ENCODE data around the gene C2CD3.
A peak's percentile ranks its signal among the peaks of the same experiment; 100 is the strongest.
"Not testable (repeated sequence)": the region's sequence is repeated elsewhere in the genome, so short reads cannot be mapped to it uniquely, and the experiment has no call there.

C2CD3 gene

DNA sequence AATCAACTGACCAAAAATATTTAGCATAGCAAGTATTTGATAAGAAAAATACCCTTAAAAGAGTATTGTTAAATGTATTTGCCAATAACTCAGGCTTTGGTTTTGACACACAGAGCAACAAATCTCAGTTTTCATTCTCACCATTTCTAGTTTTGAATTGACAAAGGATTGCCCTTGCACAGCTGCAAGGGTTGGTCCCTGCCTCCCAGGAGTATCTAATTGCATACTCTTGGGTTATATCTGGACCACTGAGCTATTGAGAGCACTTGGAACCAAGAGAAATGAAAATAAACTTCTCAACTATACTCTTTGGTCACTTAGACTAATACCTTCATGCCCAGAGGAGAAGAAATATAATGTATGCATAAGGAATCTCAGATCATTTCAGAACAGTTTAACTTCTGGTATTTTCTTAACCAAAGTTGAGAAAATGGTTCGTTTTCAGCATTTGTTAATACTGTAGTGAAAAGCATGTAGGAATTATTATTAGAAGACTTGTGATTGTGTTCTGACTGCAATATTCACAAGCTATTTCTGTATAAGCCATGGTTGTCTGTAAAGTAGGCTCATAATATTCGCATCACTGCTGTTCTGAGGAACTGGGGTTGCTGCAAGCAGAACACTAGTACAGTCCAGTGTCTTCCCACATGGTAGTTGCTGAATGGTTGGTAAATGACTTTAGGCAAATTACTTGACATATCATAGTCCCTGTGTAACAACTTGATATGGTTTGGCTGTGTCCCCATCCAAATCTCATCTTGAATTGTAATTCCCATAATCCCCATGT lies 7.9 kb downstream of the C2CD3 start:
- no peak for DNase-seq (ENCODE audit: low read depth)

DNA sequence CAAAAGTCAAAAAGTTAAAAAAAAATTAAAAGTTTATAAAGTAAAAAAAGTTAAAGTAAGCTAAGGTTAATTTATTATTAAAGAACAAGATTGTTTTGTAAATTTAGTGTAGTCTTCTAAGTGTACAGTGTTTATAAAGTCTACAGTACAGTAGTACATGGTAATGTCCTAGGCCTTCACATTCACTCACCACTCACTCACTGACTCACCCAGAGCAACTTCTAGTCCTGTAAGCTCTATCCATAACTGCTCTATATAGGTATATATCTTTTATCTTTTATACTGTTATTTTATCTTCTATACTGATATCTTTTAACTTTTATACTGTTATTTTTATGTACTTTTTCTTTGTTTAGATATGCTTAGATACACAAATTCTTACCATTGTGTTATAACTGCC lies 11.2 kb downstream of the C2CD3 start:
- no peak for DNase-seq (ENCODE audit: low read depth)

DNA sequence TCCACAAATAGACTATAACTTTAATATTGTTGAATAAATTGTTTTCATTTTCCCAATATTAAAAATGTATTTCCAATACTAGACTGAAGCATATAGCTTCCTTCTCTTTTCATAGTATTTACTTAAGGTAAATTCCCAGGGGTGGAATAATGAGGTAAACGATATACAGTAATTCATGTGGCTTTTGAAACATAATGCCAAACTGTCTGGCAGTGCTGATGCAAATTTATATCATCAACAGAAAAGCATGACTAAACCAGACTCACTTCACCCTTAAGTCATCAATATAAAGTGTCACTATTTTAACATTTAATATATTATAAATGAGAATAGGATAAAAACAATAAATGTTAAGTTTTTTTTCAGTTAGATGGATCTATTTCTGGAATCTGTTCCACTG lies 13.6 kb downstream of the C2CD3 start:
- DNase-seq (ENCODE audit: low read depth), result no peak

DNA sequence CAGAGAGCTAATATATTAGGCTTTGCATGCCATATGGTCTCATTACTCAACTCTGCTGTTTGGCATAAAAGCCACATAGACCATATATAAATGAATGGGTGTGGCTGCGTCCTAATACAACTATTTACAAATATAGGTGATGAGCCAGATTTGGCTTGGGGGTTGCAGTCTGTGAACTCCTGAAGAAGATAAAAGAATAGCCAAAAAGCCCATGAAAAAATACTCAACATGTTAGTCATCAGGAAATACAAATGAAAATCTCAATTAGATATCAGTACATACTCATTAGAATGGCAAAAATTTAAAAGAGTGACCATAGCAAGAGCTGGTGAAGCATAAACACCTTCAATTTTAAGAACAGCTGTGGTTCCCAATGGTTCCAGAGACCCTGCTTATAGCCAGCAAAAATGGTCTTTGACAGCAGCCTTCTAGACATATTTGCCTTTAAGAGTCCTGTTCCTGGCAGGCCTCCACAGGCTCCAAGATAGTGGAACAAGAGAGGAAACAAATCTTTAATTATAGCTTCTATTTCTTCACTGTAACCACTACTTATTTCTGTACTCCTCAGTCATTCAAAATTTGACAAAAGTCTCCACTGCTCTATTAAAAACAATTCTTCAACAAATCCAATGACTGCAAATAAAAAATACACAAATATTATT lies 16.1 kb downstream of the C2CD3 start:
- no peak for DNase-seq (ENCODE audit: low read depth)

DNA sequence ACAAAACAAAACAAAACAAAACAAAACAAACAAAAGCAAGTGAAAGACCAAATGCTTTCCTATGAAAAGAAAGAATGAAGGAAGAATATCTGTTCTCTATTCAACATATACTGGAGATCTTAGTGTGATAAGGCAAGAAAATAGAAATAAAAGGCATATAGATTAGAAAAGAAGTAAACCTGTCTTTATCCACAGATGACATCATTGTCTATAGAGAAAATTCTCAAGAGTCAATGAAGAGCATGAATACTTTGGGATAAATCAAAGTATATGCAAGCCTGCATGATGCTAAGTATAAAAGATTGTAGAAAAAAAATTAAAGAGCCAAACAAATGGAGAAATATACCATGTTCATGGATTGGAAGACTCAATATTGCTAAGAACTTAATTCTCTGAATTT lies 17.6 kb downstream of the C2CD3 start:
- no peak for DNase-seq (ENCODE audit: low read depth)

DNA sequence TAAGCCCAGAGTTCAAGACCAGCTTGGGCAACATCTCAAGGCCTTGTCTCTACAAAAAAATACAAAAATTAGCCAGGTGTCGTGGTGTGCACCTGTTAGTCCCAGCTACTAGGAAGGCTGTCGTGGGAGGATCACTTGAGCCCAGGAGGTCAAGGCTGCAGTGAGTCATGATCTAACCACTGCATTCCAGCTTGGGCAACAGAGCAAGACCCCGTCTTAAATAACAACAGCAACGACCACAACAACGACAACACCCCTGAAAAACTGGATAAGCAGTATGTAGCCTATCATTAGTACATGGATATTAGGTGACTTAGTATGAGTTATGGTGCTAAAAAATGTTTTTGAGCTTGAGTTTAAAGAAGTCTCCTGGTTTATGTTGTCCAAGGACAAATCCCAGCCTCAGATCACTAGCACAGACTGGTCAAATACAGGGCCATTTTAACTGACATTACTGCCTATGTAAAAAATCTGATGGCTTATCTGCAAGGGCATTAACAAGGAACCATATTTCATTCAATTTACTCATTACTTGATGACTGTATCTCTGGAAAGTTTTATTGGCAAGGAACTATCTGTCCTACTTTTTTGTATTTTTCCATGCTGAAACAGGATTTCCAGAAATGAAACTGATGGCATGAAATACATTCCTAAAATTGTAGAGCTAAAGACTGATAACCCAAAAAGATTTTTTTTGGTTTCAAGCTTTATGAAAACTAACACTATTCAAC lies 23.4 kb downstream of the C2CD3 start:
- no peak for DNase-seq (ENCODE audit: low read depth)

DNA sequence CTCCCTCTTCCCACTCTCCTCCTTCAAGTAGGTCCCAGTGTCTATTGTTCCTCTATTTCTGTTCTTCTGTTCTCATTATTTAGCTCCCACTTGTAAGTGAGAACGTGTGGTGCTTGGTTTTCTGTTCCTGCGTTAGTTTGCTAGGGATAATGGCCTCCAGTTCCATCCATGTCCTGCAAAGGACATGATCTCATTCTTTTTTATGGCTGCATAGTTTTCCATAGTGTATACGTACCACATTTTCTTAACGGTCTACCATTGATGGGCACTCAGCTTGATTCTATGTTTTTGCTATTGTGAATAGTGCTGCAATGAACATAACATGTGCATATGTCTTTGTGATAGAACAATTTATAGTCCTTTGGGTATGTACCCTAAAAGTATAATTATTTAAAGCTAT lies 26.2 kb downstream of the C2CD3 start:
- no peak for DNase-seq (ENCODE audit: low read depth)

DNA sequence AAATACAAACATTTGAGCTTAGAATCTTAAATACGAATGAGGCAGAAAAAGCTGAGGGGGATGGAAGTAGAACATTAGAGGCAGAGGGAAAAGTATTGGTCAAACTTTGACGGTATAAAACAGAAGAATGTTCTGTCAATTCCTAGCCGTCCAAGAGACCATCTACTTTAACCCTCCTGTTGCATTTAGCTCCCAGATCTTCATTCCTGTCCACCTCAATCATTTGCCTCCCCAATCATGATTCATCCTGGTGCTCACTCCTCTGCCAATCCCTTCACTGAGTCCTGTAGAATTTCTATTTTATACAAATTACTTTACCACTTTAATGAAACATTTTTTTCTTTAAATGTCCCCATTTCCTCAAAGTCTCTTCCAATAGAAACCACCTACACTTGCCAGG lies 28.2 kb downstream of the C2CD3 start:
- peak; percentile 6 for DNase-seq (ENCODE audit: low read depth)

DNA sequence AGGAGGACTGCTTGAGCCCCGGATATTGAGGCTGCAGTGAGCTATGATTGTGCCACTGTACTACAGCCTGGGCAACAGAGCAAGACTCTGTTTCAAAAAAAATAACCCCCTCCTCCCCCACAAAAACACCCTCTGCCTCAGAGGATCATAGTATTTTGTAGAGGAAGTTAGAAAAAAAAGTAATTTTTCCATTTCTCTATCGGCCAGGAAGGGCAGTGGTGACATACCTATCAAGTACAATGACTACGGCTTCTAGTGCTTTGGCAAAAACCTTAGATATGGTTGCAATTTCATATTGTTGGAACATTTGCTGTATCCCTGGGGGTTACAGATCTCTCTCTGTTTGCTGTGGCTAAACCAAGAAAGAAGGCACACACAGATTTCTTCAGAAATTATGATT lies 28.9 kb downstream of the C2CD3 start:
- DNase-seq (ENCODE audit: low read depth), result no peak

DNA sequence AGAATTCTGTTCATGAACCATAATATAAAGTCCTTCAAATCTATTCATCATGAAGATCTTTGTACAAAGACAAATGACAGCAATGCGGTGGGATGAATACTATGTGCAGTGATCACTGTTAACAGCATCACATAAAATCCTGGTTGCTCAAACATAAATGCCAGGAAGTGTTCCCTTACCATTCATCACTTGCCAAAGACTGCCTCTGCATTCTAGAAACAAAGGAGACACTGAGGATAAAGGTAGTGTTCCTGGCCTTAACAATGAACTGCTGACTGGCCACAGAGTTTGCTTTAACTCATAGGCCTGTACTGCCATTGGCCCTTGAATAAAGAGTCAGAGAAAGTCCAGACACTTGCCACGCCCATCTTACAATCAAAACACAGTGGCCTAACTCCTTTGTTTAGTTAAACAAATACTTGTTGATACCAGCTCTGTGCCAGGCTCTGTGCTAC lies 29.5 kb downstream of the C2CD3 start:
- no peak for DNase-seq (ENCODE audit: low read depth)

DNA sequence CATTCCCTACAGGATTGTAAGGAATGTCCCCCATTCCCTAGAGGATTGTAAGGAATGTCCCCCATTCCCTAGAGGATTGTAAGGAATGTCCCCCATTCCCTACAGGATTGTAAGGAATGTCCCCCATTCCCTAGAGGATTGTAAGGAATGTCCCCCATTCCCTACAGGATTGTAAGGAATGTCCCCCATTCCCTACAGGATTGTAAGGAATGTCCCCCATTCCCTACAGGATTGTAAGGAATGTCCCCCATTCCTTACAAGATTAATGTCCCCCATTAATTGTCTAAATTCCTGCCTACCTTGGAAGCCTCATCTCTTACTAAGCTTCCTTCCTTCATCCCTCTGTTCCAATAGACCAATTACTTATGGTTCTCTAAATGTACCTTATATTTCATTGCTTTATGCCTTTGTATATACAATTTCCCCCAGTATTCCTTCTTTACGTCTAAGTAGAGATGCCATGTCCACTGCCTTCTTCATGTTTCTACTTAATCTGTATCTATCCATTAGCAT lies 30.8 kb downstream of the C2CD3 start:
- DNase-seq (ENCODE audit: low read depth), result not testable (repeated sequence)

DNA sequence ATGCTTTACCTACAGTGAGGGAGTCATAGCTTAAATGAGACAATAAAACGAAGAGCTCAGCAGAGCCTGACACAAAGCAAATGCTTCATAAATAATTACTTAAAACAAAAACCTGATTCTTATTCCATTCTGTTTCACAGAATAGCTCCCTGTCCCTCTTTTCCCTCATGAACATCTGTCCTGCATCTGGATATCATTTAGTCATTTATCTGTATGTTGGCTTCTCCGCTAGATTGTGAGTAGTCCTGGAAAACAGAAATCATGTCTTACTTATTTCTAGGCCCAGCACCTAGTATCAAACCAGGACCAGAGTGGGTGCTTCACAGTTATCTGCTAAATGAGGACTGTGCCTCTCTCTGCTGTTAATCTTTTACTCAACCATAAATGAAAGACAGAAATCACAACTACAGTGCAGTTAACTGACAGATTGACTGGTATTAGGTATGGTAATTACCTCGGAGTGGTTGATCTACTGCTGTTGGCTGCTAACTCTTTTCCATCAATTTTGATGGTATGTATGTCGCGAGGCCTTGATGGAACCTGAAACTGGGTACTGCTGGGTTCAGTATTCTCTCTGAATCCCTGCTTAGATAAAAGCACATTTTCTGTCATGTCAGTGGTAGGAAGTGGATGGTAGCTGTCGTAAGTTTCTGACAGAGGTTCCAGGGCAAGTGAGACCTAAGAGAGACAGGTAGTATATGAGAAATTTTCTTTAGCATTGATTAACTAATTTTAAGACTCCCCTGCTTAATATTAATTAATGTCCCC lies 31.5 kb downstream of the C2CD3 start:
- no peak for DNase-seq (ENCODE audit: low read depth)

DNA sequence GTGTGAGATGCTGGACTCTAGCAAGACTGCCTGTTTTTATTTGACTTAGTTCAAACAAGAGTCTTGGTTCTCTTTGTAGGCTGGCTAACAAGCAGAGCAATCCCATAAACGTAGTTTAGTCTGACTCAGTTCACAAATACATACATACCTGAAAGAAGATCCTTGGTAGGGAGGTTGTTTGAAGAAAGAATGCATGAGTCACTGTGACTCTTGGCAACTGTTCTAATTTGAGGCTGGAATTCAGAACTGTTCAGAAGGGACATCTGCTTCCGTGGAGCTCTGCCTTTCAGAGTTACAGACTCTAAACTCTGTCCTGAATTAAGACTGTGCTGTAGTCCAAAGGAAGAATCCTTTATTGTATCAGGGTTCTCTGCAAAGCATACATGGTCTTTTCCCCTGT lies 32.2 kb downstream of the C2CD3 start:
- peak; percentile 69 for DNase-seq (ENCODE audit: low read depth)

DNA sequence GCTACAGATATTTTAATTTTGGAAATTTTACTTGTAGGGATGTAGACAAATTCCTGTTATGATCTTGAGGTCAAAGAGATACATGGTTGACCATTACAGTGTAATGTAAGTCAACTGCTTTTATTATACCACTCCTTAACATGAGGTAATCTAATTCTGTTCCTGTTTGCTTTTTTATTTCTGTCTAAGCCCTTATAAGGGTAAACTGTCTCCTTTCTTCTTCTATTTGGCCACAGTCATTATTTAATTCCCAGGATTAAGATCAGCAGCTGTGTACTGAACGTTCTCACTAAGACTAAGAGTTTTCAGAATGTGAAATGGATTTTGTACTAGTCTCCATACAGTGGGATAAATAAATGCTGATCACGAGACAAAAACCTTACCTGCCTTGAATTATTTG lies 32.8 kb downstream of the C2CD3 start:
- no peak for DNase-seq (ENCODE audit: low read depth)

DNA sequence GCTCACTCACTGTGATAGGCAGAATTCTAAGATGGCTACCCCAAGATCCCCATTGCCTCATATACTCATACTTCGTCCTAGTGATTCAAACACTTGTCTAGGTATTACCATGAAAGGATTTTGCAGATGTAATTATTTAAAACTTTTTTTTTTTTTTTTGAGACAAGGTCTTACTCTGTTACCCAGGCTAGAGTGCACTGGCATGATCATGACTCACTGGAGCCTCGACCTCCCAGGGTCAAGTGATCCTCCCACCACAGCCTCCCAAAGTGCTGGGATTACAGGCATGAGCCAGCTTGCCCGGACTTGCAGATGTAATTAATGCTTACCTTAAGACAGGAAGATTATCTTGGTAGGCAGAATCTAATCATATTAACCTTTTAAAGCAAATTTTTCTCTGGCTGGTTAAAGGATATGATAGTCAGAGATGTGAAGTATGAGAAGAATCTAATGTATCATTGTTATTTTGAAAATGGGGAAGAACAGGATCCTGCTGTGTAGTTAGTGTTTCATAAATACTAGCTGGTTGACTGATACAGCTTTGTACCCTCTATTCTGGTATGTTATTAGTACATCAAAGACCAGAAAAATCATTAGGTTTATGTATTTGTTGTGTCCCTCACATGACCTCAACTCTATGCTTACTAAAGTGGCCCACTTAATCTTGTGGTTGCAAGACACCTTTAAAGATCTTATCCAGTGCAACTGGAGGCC lies 35.5 kb downstream of the C2CD3 start:
- no peak for DNase-seq (ENCODE audit: low read depth)

DNA sequence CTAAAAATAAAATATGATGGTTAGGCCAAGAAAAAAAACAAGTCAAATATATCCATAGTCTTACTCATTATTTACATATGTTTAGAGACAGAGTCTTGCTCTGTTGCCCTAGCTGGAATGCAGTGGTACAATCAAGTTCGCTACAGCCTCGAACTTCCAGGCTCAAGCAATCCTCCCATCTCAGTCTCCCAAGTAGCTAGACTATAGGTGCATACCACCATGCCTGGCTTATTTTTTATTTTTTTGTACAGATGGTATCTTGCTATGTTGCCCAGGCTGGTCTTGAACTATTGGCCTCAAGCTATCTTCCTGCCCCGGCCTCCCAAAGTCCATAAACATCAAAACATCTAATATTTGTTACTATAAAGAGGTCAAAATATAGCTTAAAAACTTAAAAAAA lies 36.1 kb downstream of the C2CD3 start:
- DNase-seq (ENCODE audit: low read depth), result no peak

DNA sequence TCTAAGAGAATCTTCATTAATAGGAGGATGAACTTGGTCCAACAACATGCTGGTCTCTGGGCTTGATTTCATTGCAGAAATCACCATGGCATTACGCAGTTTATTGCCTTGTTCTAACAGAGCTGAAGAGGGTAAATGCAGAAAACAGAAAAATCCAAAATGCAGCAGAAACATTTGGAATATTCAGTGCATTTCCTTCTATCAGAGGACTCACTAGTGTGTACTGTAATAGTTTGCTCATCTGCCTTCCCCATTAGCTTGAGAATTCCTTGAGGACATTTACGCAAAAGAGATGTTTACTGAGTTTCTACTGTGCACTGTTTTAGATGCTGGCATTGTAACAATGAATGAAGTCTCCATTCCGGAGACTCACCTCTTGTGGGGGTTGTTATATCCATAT lies 37.4 kb downstream of the C2CD3 start:
- DNase-seq (ENCODE audit: low read depth), result no peak

DNA sequence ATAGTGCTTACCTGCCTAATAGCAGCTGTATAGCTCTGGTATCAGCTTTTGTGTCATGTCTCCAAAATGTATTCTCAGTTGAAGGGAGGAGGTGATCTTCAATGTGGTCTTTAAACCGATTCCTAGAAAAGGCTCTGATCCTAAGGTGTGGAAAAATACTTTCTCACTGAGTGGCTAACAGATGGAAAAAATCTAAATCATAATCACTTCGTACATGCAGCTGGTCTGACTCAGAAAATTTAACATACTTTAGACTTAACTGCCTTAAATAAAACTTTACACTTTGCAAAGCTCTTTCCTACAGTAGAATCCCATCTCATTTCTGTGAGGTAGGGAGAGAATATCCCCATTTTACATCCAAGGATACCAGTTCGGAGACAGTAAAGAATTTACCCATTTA lies 38.0 kb downstream of the C2CD3 start:
- no peak for DNase-seq (ENCODE audit: low read depth)

DNA sequence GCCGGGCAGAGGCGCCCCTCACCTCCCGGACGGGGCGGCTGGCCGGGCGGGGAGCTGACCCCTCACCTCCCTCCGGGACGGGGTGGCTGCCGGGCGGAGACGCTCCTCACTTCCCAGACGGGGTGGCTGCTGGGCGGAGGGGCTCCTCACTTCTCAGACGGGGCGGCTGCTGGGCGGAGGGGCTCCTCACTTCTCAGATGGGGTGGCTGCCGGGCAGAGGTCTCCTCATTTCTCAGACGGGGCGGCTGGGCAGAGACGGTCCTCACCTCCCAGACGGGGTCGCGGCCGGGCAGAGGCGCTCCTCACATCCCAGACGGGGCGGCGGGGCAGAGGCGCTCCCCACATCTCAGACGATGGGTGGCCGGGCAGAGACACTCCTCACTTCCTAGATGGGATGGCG lies 41.7 kb downstream of the C2CD3 start:
- DNase-seq (ENCODE audit: low read depth), result not testable (repeated sequence)

DNA sequence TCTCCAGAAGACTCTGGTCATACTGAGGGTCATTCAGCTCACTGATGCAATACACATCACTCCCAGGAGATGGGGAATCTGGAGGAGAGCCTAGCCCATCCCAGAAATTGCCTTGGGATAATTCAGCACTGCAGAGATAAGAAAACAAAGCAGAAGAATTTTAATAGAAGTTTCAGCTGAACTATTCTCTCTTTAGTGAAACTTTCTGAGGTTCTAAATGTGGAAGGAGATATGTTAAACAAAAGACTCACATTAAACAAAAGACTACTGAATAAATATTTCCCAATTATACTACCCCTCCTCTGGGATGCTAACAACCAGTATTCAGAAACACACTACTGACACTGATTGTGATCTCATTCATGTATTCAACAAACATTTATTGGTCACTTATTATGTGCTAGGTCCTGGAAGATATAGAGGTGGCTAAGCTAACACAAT lies 47.8 kb downstream of the C2CD3 start:
- peak; percentile 5 for DNase-seq (ENCODE audit: low read depth)

DNA sequence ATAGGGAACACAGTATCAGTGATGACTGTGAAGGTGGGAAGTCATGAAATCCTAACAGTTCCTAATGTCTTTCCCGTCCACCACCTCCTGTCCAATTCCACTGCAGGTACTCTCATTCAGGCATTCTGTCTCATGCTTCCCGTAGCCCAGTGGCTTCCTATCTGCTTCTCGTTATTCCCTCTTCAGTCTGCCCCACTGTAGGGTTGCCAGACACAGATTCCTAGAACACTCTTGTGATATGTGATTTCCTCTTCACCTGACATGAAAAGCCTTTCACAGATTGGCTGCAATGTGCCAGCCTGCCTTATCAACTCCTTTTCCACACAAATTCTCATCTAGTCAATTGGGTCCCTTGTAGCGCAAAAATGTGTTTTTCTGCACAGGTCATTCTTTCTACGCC lies 49.0 kb downstream of the C2CD3 start:
- no peak for DNase-seq (ENCODE audit: low read depth)
